NT2/D1 (cell line): ENCODE measurements around the gene SNCAIP.

Experiments used
- DNase-seq: peaks from one replicate; pipeline ENCODE4 v3.0.0-alpha.2; 2011; ENCODE audit warnings: low read depth, low spot score
- H3K27me3 ChIP-seq: 2 replicates; pipeline ENCODE4 v1.6.0; 2011; ENCODE audit warnings: mild to moderate bottlenecking; ENCODE audit not compliant: insufficient read length, insufficient read depth
- H3K36me3 ChIP-seq: 2 replicates; pipeline ENCODE4 v1.6.1; 2011; ENCODE audit warnings: mild to moderate bottlenecking, low read length, mixed read lengths; ENCODE audit not compliant: insufficient read depth, insufficient read length
- H3K4me1 ChIP-seq: 2 replicates; pipeline ENCODE4 v1.5.1; 2011; ENCODE audit not compliant: insufficient read depth, insufficient read length
- H3K4me3 ChIP-seq: 2 replicates; pipeline ENCODE4 v1.5.1; 2011; ENCODE audit warnings: low read depth; ENCODE audit not compliant: insufficient read length
- H3K9ac ChIP-seq: 2 replicates; pipeline ENCODE4 v1.6.0; 2011; ENCODE audit warnings: low read depth; ENCODE audit not compliant: insufficient read length
- H3K9me3 ChIP-seq: 2 replicates; pipeline ENCODE4 v1.5.1; 2011; ENCODE audit warnings: mild to moderate bottlenecking, low read length; ENCODE audit not compliant: insufficient read depth
- SUZ12 ChIP-seq: IDR thresholded peaks from 2 replicates; pipeline ENCODE4 v1.6.1; 2011; ENCODE audit not compliant: insufficient read length, insufficient read depth; ENCODE audit errors: extremely low read depth
- YY1 ChIP-seq: IDR thresholded peaks from 2 replicates; pipeline ENCODE4 v1.6.1; 2011; ENCODE audit not compliant: insufficient read length, insufficient read depth
- ZNF274 ChIP-seq: IDR thresholded peaks from 2 replicates; pipeline ENCODE4 v1.6.1; 2011; ENCODE audit warnings: mild to moderate bottlenecking, low read depth, low read length

The SNCAIP gene

DNA sequence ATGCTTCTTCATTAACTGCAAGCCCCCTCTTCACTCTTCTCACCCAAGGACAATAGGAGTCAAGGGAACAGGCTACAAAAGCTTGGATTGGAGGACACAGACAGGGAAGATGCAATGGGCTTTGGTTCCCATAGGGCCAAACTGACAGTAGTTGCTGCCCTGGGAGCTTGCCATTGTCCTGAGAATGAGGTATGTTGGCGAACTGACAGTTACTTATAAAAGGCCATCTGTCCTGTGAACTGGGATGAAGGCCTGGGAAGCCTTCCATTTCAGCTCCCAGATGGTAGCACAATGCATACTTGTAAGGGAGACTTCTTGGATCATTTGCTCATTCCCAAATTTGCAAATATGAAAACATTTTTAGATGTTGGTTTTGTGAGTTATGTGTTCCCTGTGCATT, 88.9 kb downstream of the SNCAIP start:
- Histone ChIP-seq H3K9ac (no peak overlapping the region), H3K27me3 (no peaks in the 10 kb centered on the region), H3K4me1 (no peaks in the 10 kb centered on the region), H3K36me3 (no peaks in the 10 kb centered on the region), H3K4me3 (no peak overlapping the region), H3K9me3 (no peaks in the 10 kb centered on the region)
- no peak for DNase-seq
- no peak for TF ChIP-seq YY1
- TF ChIP-seq ZNF274 = no peak
- no peak for TF ChIP-seq SUZ12

DNA sequence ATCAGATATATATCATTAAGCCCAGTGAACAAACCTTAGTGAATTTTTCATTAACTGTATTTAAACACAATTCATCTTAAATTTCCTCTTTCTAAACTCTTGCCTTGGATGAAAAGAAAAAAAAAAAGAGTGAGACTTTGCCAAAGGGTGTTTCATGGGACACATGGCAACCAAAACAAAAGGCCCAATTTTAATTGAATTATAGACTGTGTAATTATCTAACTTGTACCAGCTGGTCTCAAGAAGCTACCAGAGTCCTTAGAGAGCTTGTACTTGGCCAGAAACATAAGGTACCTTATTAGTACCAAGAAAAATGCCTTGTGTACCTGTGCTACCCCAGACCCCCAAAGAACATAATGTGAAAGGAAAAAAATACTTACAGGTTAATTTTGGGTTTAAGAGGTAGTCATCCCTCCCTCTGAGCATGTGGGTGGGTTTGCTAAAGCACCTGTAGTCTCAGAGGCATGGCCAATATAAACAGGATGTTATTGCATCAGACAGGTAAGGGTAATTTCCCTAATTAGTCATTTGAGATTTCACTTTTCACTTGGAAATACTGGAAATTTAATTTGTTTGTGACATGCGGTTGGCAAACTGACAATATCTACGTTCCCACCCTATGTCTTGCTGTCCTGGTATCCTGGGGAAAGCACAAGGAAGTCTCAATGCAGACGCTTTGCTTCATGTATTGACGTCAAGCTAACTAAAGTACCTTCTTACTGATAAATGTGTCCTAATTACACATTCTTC, 90.1 kb downstream of the SNCAIP start:
- Histone ChIP-seq H3K9me3 (no peaks in the 10 kb centered on the region), H3K27me3 (no peaks in the 10 kb centered on the region), H3K9ac (no peak overlapping the region), H3K4me1 (no peaks in the 10 kb centered on the region), H3K4me3 (no peak overlapping the region), H3K36me3 (no peaks in the 10 kb centered on the region)
- TF ChIP-seq ZNF274 (no peak), YY1 (no peak), SUZ12 (no peak)
- no peak for DNase-seq

DNA sequence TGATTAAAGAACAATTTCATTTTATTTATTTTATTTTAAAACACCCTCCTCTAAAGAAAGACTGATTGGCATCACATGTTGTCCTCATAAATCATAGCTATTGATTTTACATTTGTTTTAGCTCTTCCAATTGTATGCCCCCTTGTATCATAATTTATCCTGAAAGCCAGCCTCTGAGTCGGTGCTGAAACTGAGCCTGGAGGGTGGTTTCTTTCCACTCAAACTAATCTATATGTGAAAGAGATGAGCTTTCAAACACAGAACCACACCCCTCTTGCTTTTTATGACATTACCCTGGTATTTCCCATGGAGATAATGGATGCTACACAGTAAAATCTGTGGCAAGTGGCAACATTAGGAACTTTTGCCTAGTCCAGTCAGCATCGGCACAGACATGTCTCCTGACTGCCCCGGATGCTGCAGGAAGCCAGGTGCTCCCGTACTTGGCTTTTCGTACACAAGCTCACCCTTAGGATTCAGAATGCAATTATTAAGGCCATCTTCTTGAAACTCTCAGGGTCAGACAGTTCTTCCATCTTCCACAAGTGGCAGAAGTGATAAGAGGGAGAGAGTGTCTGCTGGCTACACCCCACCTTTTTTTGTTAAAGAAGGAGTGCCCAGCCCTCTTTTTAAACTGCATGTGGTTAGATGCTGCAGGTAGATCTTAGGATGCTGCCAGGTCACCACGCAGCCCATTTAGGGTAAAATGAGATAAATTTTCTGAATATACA, 91.1 kb downstream of the SNCAIP start:
- no peak for DNase-seq
- H3K27me3 ChIP-seq = no peaks in the 10 kb centered on the region
- TF ChIP-seq YY1 (no peak), SUZ12 (no peak), ZNF274 (no peak)
- no peak overlapping the region for H3K4me3 ChIP-seq
- H3K4me1 ChIP-seq = no peaks in the 10 kb centered on the region
- no peaks in the 10 kb centered on the region for H3K9me3 ChIP-seq
- no peaks in the 10 kb centered on the region for H3K36me3 ChIP-seq
- no peak overlapping the region for H3K9ac ChIP-seq

DNA sequence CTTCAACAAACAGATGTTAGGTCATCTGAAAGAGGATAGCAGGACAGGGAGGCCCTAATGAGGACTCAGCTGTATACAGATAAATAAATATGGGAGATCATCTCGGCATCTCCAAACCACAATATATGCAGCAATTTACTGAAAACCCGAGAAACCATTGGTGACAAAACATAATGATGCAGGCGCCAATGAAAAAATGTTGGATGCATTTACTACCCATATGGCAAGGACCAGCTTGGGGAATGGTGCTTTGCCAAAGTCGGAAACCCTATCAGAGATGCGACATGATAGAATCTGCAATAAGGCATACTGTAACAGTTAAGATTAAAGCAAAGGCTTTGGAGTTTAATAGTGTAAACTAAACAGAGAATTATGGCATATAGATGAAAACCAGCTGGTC, 92.0 kb downstream of the SNCAIP start:
- Histone ChIP-seq H3K4me1 (no peaks in the 10 kb centered on the region), H3K9ac (no peak overlapping the region), H3K27me3 (no peaks in the 10 kb centered on the region), H3K36me3 (no peaks in the 10 kb centered on the region), H3K4me3 (no peak overlapping the region), H3K9me3 (no peaks in the 10 kb centered on the region)
- TF ChIP-seq YY1 (no peak), ZNF274 (no peak), SUZ12 (no peak)
- no peak for DNase-seq

DNA sequence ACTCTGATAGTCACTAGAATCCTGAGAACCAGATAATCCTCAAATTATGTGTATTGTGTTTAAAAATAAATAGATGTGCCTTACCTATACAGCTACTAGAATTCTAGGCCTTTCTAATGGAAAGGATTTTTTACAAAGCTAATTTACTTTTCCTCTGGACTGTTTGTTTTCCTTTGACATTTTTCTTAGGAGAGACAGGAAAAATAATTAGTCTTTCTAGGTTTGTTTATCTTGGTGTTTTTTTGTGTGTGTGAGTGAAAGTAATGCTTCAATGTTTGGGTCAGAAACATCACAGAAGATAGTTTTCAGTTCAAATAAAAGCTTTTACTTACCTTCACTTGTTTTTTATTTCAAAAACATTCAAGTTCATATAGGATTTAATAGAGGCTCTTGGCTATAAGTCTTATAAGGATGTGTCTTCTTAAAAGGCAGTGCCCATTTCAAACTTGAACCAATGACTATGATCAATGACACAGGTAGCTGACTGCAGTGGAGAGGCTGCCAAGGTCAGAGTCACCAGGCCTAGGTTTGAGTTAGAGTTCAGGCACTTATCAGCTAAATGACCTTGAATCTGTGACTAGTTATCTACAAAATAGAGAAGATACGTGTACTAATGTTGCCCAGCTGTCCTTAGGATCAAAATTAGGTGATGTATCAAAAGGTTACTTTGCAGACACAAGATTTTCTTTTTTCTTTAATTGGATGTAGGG, 92.8 kb downstream of the SNCAIP start:
- H3K27me3 ChIP-seq = no peaks in the 10 kb centered on the region

DNA sequence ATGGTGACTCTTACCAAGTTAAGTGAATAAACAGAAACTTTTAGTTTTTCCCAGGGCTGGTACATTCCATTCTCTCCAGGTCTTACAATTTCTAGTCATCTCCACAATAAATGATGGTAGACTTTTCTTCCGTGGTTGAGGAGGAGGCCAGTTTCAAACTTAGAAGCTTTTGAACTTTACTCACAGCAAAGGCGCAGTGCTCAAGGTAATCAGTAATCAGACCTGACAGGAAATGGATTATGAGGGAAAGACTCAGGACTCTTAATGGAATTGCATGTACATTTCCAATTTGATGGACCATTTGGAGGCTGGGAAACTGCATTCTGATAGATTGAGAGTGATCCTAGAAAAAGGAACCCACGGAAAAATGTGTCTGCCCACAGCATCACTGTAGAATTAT, 93.7 kb downstream of the SNCAIP start:
- Histone ChIP-seq H3K9me3 (no peaks in the 10 kb centered on the region), H3K27me3 (no peaks in the 10 kb centered on the region), H3K9ac (no peak overlapping the region), H3K36me3 (no peaks in the 10 kb centered on the region), H3K4me3 (no peak overlapping the region), H3K4me1 (no peaks in the 10 kb centered on the region)
- TF ChIP-seq YY1 (no peak), ZNF274 (no peak), SUZ12 (no peak)
- no peak for DNase-seq

More for the DNA sequence above, 92.8 kb downstream of the SNCAIP start:
- TF ChIP-seq ZNF274 = no peak
- no peak for TF ChIP-seq SUZ12
- TF ChIP-seq YY1 = no peak
- Histone ChIP-seq H3K9me3 (no peaks in the 10 kb centered on the region), H3K4me1 (no peaks in the 10 kb centered on the region), H3K9ac (no peak overlapping the region), H3K4me3 (no peak overlapping the region), H3K36me3 (no peaks in the 10 kb centered on the region)
- DNase-seq = no peak

DNA sequence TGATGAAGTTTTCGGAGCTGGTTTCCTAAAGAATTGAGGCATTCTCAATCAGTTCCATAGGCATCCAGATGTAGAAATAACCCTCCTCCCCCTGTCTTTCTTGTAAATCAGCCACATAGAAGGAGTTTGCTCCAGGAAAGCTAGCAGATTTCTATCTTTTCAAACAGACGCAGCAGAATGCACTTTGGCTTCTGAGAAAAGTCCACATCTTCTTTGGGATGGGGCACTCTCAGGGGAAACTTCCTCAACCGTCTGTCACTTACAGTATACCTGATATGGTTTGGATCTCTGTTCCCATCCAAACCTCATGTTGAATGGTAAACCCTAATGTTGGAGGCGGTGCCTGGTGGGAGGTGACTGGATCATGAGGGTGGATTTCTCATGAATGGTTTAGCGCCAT, 94.1 kb downstream of the SNCAIP start:
- no peak for TF ChIP-seq YY1
- no peak for TF ChIP-seq SUZ12
- TF ChIP-seq ZNF274 = no peak
- no peak for DNase-seq
- Histone ChIP-seq H3K4me1 (no peaks in the 10 kb centered on the region), H3K4me3 (no peak overlapping the region), H3K36me3 (no peaks in the 10 kb centered on the region), H3K9me3 (no peaks in the 10 kb centered on the region), H3K9ac (no peak overlapping the region), H3K27me3 (no peaks in the 10 kb centered on the region)
